Measurements from ENCODE around the gene RBM19. TPM values are rescaled to one million over a fixed set of nuclear protein-coding genes. Genes with fewer than 3 reads are reported as not detected.

Gene RBM19
- 36.4 TPM for total RNA-seq
- long read RNA-seq, full-length matches to known transcripts, result 66 of 99 reads
- long read RNA-seq, partial matches to known transcripts, result 12 of 99 reads
- long read RNA-seq, other reads (novel, unspliced or antisense), result 21 of 99 reads

- peak; percentile 100 for ATAC-seq
- Histone ChIP-seq H3K27me3 (no peaks in the 10 kb centered on the region), H3K9me3 (no peaks in the 10 kb centered on the region), H3K4me1 (peaks cover 17% of the 10 kb centered on the region), H3K36me3 (peaks cover 13% of the 10 kb centered on the region), H3K4me3 (peak within 1 kb of the TSS; percentile 85), H3K27ac (peak within 1 kb of the TSS; percentile 69)
- DNase-seq, result peak; percentile 98
- TF ChIP-seq CTCF (IDR thresholded peaks at IDR 0.05), result peak; percentile 96
- intact Hi-C loops (cut with DNase I), result no loop called here
Observed at GRCh38 chr12:113965951-113966797, at the start of gene RBM19. Gene RBM19, minus strand, starts transcription at chr12:113966325. Its CDS starts 98 bp downstream, at chr12:113966227.

- H3K4me3 ChIP-seq, result no peak overlapping the region
- H3K27ac ChIP-seq, result no peak overlapping the region
- DNase-seq (no peak), ATAC-seq (no peak)
- no peak for TF ChIP-seq CTCF (IDR thresholded peaks at IDR 0.05)
- no peaks in the 10 kb centered on the region for H3K9me3 ChIP-seq
- intact Hi-C loops (cut with DNase I), result no loop called here
- no peaks in the 10 kb centered on the region for H3K27me3 ChIP-seq
- H3K36me3 ChIP-seq, result no peaks in the 10 kb centered on the region
- H3K4me1 ChIP-seq, result no peaks in the 10 kb centered on the region
Observed at GRCh38 chr12:114015851-114016250, 49.7 kb upstream of the RBM19 start.

GRCh38 chr12:114013575-114014345, 47.6 kb upstream of the RBM19 start:
- Histone ChIP-seq H3K4me1 (no peaks in the 10 kb centered on the region), H3K27me3 (no peaks in the 10 kb centered on the region), H3K9me3 (no peaks in the 10 kb centered on the region), H3K27ac (no peak overlapping the region), H3K4me3 (no peak overlapping the region), H3K36me3 (no peaks in the 10 kb centered on the region)
- TF ChIP-seq CTCF (IDR thresholded peaks at IDR 0.05), result no peak
- no peak for DNase-seq
- ATAC-seq, result no peak
- intact Hi-C loops (cut with DNase I), result no loop called here

GRCh38 chr12:114012744-114013431, 46.8 kb upstream of the RBM19 start:
- Histone ChIP-seq H3K4me3 (no peak overlapping the region), H3K36me3 (no peaks in the 10 kb centered on the region), H3K9me3 (no peaks in the 10 kb centered on the region), H3K27me3 (no peaks in the 10 kb centered on the region), H3K27ac (no peak overlapping the region), H3K4me1 (no peaks in the 10 kb centered on the region)
- no peak for TF ChIP-seq CTCF (IDR thresholded peaks at IDR 0.05)
- intact Hi-C loops (cut with DNase I), result no loop called here
- ATAC-seq (no peak), DNase-seq (no peak)

- ATAC-seq, result no peak
- intact Hi-C loops (cut with DNase I), result no loop called here
Observed at GRCh38 chr12:114011711-114012110, 45.6 kb upstream of the RBM19 start.

More at GRCh38 chr12:114011711-114012110, 45.6 kb upstream of the RBM19 start:
- no peak for DNase-seq
- Histone ChIP-seq H3K36me3 (no peaks in the 10 kb centered on the region), H3K9me3 (no peaks in the 10 kb centered on the region), H3K27ac (no peak overlapping the region), H3K4me3 (no peak overlapping the region), H3K27me3 (no peaks in the 10 kb centered on the region), H3K4me1 (no peaks in the 10 kb centered on the region)
- no peak for TF ChIP-seq CTCF (IDR thresholded peaks at IDR 0.05)

Measured in upper lobe of right lung (tissue), 1 donor.